HG02840 (cell line): Measurements from ENCODE around the gene AGAP1.

Source experiments
- ATAC-seq: cut with Tn5 transposase; IDR thresholded peaks from one replicate; pipeline ENCODE4 v1.9.1; 2021; ENCODE audit warnings: mild to moderate bottlenecking, moderate library complexity, moderate number of reproducible peaks; ENCODE audit not compliant: unreplicated experiment, low FRiP score

AGAP1 gene

DNA sequence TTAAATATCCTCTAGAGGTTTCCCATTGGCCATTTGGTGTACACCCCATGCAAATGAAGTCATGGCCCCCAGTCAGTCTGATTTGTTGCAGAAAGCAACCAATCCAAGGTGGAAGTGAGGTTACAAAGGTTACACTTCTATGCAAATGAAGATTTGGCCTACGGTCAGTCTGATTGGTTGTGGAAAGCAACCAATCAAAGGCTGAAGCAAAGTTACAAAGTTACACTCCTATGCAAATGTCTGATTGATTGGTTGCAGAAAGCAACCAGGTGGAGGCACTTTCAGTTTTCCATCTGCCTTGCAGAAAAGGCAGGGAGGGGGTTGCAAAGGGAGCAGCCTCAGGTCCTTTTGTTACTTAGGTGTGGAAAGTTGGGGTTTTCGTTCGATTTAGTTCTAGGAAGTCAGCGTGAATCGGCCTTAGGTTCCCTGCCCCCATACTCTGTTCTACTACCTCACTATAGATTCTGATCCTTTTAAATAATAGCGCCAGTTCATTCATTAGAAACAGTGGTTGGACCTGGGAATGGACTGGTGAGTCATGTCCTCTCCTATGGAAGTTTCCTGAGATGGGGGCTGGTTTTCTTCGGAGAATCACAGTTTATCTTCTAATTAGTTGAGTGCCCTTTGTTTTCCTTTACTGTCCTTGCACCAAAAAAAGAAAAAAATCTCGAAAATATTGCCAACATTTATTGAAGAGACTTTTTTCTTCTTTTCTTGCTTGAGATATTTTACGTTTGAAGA, 279.5 kb downstream of the AGAP1 start:
- no peak for ATAC-seq

DNA sequence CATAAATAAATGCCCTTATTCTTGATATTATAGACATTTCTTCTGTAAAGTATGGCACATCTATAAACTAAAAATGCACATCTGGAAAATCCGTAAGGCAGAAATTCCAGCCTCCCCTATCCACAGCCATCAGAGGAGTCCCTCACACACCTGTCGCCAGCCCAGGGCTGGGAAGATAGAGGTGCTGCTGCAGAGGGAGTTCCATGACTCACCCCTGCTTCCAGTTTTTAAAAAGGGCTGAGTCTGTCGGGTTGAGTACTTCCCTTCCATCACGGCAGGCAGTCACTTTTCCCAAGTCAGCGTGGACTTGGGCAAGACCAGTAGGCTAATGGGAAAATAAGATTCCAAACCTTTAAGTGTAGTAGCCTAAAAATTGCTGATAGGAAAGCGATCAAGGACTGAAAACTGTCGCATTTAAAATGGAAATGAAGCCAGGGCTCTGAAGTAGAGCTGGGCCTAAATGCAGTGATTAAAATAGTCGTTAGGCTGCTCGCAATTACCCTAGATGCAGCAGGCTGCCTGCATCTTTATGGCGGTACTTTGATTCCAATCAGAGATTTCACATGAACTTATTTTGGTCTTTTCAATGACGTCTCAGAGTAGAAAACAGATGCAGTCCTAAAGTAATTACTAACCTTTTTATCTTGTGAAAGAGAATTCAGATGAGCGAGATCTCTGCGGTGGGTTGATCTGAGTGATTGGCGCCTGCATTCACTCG, 280.5 kb downstream of the AGAP1 start:
- no peak for ATAC-seq

DNA sequence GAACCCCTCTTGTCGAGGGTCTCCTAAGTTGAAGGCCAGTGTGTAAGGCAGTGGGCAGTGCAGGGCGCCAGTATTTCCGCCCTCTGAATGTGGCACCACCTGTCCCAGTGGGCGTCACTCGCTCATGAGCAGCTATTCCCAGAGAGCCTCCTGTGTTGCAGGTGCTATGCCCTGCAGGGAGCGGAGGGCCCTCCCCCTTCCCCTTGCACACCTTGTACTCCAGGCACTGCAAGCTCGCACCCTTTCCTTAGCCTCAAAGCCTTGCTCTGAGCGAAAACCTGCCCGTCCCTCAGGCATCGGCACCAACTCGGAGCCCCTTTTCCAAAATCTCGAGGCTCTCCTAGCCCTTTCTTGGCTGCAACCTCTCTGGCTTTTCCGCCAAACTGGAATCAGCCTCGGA, 282.7 kb downstream of the AGAP1 start:
- no peak for ATAC-seq

DNA sequence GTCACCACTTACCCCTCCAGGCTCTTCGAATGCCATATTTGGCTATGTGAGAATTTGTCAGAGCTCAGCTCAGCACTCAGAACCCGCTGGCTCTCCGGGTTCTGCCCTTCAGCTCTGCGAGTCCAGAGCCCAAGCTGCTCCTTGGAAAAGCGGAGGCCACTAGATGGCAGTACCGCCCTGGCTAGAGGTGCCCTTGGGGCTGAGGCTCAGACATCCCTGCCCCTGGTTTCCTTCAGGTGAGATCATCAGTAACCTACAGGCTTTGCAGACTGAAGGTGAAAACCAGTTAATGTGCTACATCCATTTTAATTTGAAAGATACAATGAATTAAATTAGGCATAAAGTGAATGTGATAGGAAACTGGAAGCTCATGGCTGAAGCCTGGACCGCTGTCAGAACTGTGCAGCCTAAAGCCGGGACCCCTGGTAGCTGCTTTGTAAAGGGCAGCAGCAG, 285.6 kb downstream of the AGAP1 start:
- ATAC-seq = no peak

DNA sequence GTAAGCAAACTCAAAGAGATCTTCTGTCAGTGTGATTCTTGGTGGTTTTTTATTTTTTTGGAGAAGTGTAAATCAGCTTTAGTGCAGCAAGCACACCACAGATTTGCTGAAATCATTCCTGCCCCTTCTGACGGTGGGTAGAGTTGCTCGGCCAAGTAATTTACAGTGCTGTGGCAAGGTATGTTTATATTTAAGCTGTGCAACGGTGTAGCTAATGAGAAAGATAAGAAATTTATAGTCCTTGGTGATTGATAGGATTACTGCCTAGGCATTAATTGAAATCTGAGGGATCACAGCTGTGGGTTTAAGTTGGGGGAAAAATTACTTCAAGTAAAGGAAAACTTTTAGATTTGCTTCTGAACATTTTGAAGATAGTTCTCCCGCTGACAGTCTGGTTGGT, 286.6 kb downstream of the AGAP1 start:
- no peak for ATAC-seq

DNA sequence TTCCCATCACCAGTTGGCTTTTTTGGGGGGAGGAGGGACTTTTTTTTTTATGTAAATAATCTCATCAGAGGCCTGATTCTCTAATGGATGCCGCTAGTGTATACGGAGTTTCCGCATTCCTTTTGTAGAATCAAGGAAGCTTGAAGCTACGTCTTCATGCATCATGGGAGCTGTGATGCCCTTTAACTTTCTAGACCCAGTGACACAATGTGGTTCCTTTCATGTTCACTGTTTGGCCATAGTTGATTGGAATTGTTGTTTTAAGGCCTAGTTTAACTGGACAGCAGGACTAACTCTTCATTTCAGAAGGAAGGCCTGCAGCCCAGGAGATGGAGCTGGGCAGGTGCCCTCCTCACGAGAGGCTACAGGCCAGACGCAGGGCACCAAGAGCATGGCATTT, 287.9 kb downstream of the AGAP1 start:
- no peak for ATAC-seq

DNA sequence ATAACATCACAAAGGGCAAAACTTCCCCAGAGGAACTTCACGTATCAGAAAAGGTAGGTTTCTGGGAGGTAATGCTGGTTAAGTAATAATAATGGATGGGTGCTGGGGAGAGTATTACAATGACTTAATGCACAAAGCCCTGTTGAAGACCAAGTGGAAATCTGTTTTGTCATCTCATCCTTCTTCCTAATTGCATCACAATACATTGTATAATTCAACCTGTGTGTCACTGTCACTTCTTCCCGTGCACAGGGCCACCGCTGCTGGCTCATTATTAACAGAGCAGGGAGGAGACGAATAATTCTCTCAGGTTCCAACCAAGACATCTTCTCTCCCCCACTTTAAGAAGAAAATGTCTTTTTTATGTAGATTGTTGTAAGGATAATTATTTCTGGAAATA, 290.9 kb downstream of the AGAP1 start:
- no peak for ATAC-seq

DNA sequence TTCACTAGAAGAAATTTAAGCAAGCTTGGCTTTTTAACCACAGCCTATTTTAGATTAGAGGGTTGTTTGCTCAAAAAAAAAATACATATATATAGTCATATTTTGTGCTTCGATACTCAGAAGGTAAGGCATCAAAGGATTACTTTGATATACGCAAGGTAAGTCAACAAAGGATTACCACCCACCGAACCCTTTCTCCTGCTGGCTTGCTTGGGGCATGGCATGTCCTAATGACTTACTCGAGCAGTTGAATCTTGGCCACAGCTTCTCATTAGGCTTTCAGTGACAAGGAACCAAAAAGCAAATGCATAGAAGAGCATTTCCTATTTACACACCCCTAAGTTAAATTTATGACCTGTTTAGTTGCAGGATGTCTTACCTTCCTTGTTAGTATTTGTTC, 295.7 kb downstream of the AGAP1 start:
- no peak for ATAC-seq

DNA sequence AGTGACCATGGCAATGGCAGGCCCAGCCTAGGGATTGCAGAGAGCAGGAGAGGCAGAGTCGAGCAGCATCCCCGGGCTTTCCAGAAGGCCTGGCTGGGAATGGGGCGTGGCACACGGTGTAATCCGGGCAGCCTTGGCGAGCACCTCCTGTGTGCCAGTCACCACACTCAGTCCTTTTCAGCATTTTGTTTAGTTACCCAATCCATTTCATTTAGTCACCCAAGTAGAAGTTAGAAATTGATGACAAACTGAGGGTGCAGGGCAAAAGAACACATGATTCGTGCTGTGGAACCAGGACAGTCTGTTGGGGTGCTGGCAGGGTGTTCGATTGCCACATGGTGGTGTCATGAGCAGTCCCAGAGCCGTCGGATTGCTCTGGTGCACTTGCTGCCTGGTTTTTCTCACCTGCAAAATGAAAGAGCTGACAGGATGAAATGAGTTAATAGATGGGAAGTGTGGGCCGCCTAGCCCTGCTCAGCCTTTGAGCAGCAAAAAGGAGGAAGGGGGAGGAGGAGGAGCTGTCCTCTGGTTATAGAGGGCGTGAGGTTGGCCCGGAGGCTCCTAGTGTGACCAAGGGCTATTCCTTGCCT, 299.4 kb downstream of the AGAP1 start:
- no peak for ATAC-seq

DNA sequence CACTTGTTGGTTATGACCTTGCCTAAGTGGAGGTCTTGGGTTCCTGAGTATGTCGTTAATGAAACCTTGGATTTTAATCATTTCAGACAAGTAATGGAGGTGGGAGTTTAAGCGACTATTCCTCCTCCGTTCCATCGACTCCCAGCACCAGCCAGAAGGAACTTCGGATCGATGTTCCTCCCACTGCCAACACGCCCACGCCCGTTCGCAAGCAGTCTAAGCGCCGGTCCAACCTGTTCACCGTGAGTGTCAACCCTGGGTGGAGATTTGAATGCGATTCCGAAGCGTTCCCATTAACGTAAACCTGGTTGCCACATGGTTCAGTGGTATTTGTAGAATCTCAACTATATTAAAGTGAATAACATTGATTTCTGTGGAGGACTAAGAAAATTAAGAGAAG, 305.4 kb downstream of the AGAP1 start:
- no peak for ATAC-seq

DNA sequence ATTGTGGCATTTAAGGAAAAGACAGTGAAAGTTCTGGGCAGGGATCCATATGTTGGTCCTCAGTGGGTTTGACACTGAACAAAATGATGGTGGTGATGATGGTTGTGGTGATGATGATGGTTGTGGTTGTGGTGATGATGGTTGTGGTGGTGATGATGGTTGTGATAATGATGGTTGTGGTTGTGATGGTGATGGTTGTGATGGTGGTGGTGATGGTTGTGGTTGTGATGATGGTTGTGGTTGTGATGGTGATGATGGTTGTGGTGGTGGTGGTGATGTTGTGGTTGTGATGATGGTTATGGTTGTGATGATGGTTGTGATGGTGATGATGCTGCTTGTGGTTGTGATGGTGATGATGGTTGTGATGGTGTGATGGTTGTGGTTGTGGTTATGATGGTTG, 308.7 kb downstream of the AGAP1 start:
- ATAC-seq = no peak

DNA sequence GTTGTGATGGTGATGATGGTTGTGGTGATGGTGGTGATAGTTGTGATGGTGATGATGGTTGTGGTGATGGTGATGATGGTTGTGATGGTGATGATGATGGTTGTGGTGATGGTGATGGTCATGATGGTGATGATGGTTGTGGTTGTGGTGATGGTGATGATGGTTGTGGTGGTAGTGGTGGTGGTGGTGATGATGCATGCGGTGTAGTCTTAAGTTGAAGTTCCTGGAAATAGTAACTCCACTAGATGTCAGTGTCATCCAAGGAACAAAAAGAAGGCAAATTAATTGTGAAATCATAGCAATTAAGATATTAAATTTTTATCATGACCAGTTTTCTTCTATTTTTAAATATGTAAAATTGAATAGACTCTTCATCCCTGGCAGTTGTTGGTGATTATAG, 309.2 kb downstream of the AGAP1 start:
- ATAC-seq = no peak

DNA sequence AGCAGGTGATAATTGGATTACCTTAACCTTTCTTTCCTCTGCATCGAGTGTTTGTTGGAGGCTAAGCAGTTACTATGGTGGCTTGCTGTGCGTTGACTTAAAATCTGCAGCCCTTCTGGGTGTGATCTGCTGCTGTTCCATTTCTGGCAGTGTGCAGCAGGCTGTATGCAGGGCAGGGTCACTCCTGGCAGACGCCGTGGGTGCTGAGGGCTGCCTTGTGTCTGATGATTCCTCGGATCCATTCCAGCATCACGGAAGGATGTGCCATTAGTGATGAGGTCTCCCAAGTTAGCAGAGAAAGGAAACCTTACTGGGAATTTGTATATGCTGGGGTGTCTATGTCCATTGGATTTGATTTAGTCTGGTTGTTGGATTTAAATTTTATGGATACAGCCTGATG, 310.8 kb downstream of the AGAP1 start:
- ATAC-seq = no peak

DNA sequence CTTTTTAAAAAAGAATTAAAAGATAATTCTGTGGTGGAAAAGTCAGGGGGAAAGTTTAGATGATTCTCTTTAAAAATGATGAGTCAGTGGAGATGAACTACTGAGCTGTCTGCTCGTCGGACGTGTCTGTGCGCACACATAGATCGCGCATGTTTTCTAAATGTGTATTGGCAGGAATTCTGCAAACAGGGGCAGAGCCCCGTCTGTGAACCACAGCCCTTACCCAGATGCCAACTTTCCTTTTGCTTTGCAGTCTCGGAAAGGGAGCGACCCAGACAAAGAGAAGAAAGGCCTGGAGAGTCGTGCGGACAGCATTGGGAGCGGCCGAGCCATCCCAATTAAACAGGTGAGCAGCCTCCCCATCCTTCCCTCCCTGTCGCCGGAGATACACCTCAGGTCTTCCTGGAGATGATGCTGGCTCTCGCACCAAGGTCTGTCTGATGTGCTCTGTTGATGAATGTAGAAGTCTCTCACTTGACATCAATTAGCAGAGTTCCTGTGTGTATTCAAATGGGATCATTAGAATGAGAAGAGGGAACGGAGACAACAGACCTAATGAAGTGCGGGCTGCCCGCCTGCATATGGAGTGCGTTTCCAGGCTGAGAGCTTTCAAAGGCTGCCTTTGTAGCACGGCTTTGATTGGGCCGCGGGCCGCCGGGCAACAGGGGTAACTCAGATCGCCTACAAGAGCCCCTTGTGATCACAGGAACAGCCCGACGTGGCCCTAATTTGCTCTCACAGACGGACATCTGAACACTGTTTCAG, 313.3 kb downstream of the AGAP1 start:
- ATAC-seq = no peak

DNA sequence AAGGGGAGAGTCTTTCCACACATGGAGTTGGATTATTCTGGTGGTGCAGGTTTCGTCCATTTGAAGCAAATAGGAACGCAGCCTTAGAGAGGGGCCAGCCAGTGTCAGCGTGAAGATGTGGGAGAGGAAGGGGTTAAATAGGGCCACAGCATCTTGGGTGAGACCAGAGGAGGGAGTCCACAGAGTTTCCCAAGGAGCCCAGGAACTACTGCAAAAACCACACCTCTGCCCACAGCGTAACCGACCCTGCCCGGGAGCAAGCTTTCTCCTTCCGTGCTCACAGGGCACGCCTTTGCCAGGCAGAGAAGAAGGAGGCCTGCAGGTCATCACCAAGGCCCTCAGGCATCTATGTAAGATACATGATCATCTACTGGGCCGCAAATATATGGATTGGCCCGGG, 314.5 kb downstream of the AGAP1 start:
- no peak for ATAC-seq

DNA sequence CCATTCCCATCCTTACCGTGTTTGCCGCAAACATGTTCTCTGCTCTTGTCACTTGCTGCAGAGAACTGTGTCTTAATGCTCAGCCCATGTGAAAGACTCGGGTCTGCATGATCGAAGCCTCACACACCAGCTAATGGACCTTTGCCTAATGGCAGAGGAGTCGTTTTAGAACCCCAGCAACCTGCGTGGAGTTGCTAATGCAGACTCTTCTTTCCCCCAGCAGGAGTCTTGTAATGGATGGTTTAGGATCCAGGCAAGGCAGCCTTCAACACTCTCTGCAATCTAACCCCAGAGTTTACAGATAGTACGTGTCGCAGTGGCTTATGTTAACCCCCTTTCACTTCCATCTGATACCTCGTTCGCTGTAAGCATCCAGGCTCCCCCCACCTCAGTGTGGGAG, 316.4 kb downstream of the AGAP1 start:
- ATAC-seq = no peak

DNA sequence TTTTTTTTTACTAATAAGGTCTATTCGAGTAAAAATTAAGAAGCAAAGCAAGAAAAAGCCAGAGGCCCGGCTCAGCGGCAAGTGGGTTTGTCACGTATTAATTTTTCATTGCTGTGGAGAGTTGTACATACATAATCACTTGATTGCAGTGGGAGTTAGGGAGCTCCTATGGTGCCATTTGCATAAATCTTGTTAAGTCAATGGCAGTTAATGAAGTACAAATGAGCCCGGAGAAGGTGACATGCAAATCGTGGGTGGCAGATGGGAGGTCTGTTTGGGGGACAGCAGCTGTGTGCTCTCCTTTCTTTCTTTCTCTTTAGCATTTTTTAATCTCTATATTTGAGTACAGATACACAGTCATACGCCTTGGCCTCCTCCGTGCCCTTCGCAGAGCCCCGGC, 317.0 kb downstream of the AGAP1 start:
- no peak for ATAC-seq

DNA sequence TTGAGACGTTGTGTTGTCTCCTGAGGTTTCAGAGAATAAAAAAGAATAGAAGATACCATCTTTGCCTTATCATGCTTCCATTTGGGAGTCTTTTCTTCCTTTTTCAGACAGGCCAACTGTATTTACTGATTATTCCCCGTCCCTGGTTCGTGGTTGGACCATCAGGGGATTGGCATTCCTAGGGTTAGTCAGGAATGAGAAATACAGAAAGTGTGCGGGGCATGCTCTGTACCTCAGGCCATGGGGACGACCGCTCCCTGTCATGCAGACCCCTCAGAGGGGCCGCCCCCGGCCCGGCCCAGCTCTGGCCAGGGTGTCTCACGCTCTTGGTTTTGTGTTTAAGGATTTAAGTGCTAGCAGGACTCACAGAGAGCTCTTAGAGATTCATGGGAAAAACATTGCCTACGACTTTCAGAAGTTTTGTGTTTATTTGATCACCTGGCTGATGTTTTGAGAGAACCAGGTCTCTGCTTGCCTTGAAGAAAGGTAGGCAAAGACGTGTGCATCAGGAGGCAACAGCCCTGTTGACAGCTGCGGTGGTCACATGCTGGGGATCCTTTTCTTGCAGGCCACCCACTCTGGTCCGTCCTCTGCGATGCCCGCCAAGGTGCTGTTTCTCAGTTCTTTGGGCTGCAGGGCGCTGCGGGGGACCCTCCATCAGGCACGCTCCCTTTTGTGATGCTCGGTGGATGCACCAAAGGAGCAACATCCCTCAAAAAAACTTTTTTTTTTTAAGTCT, 317.8 kb downstream of the AGAP1 start:
- no peak for ATAC-seq

DNA sequence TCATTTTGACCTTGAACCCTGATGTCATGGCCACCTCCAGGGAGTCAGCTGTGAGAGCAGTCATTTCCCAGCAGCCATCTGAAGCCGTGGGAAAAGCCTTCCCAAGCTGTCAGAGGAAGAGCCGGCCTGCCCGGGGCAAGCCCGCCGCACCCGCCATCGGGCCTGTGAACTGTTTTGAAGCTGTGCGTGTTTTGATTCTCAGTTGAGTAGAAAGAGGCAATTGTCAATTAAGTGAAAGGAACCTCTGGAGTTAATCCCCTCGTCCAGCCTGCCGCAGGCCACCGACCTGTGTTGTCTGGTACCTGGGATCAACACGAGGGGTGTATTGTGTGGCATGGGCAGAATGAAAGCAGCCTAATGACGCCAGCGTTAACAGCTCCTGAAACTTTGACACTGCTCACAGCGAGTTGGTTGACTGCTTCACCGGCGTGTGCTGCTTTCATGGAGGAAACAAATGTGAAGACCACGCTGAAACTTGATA, 318.4 kb downstream of the AGAP1 start:
- no peak for ATAC-seq

DNA sequence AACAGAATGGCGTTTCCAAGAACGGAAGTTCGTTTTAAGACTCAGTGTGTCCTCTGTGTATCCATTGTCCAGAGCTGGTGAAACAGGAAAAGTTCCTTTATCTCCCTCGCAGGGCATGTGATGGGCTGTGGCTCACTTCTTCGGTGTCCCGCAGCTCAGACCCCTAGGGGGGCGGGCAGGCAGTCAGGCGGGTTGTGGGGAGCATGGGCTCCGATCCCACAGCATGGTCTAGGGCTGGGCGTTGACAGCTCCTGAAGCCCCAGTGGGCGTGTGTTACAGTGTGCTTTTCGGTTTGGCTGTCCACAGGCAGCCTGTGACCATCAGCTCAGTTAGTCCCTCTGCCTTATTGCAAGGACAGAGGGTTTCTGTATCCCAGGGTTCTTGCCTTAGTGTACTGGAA, 319.6 kb downstream of the AGAP1 start:
- no peak for ATAC-seq
